ENCODE data around the gene CYB561D2.

DNA sequence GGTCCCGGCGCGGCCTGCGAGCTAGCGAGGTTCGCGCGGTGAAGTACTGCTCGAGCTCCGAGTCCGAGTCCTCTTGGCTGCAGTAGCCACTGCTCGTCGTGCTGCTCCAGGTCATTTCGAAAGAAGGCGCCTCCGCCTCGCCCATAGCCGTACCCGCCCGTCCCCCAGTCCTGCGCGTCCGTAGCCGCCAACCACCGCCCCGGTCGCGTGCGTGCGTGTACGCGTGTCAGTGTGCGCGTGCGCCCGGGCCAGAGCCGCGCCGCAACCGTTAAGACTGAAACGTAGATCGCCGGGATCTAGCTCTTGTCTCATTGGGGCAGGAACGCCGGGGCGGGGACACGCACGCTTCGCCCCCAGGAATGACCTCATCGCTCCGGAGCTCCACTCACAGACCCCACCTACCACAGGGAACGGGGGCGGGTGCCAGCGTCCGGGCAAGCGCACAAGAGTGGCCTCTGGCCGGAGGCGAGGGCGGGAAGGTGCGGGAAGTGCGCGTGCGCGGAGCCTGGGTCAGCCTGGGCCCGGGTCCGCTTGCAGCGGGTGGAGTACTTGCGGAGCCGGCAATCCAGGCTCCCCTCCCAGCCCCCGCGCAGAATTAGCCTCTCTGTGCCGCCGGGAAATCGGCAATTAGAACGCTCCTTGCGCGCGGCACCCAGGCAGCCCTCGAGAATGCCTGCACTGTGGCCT lies 13.3 kb upstream of the CYB561D2 start:
- TF ChIP-seq EZH2 (IDR thresholded peaks at IDR 0.05; ENCODE audit: insufficient read depth, poor library complexity, severe bottlenecking): no peak
- no peak for TF ChIP-seq EZH2phosphoT487 (IDR thresholded peaks at IDR 0.05; ENCODE audit: insufficient read depth, low read depth)
